Osteoblast (primary cell): ENCODE data around the gene NTNG1. TPM values are rescaled to one million over a fixed set of nuclear protein-coding genes. Genes with fewer than 3 reads are reported as not detected.
A peak's percentile ranks its signal among the peaks of the same experiment; 100 is the strongest.

Experiments
- DNase-seq: peaks from one replicate; pipeline ENCODE4 v3.0.0; 2011; ENCODE audit warnings: low spot score, mixed read lengths; ENCODE audit not compliant: insufficient read length; ENCODE audit errors: missing footprints
- H2AFZ ChIP-seq: 2 replicates; pipeline ENCODE4 v1.6.0; 2011; ENCODE audit warnings: mild to moderate bottlenecking, low read length
- H3K27ac ChIP-seq: 2 replicates; pipeline ENCODE4 v1.5.1; 2011; ENCODE audit warnings: mild to moderate bottlenecking, low read depth, low read length, moderate library complexity
- H3K27me3 ChIP-seq: 2 replicates; pipeline ENCODE4 v1.6.0; 2012; ENCODE audit warnings: mild to moderate bottlenecking, control low read depth, inconsistent platforms, low read length, moderate library complexity; ENCODE audit not compliant: insufficient read depth
- H3K36me3 ChIP-seq: 2 replicates; pipeline ENCODE4 v1.5.1; 2011; ENCODE audit warnings: mild to moderate bottlenecking, low read length, control low read depth, moderate library complexity; ENCODE audit not compliant: insufficient read depth
- H3K4me1 ChIP-seq: 2 replicates; pipeline ENCODE4 v1.5.1; 2011; ENCODE audit warnings: mild to moderate bottlenecking, low read length, control low read depth, moderate library complexity; ENCODE audit not compliant: insufficient read depth
- H3K4me2 ChIP-seq: 2 replicates; pipeline ENCODE4 v1.6.0; 2011; ENCODE audit warnings: mild to moderate bottlenecking, low read length; ENCODE audit not compliant: insufficient read depth
- H3K4me3 ChIP-seq: fragments of 200-600 bp; sonication (generic); 3 replicates; pipeline ENCODE4 v1.5.1; 2012; ENCODE audit warnings: mild to moderate bottlenecking, low read length, inconsistent platforms; ENCODE audit not compliant: insufficient read depth
- H3K79me2 ChIP-seq: 2 replicates; pipeline ENCODE4 v1.6.0; 2012; ENCODE audit warnings: mild to moderate bottlenecking, low read length, control low read depth, inconsistent platforms; ENCODE audit not compliant: insufficient read depth
- H3K9me3 ChIP-seq: 2 replicates; pipeline ENCODE4 v1.5.1; 2011; ENCODE audit warnings: low read depth, low read length, control low read depth
- H4K20me1 ChIP-seq: 2 replicates; pipeline ENCODE4 v1.6.0; 2012; ENCODE audit warnings: mild to moderate bottlenecking, low read length, control low read depth; ENCODE audit not compliant: insufficient read depth
- total RNA-seq: library from RNA; depleted of rRNA; stranded (reverse); fragments of >200 nt; gene quantifications from 2 replicates; pipeline ENCODE4 v1.2.3, GENCODE V29; 2012
- TF ChIP-seq, protein P1 (sequence below): IDR thresholded peaks from 2 replicates; pipeline ENCODE4 v1.5.1; 2011; ENCODE audit warnings: mild to moderate bottlenecking, low read depth, low read length, moderate library complexity; ENCODE audit errors: extremely low read depth

Gene NTNG1
- total RNA-seq, 1 donor: 3.6 TPM

DNA sequence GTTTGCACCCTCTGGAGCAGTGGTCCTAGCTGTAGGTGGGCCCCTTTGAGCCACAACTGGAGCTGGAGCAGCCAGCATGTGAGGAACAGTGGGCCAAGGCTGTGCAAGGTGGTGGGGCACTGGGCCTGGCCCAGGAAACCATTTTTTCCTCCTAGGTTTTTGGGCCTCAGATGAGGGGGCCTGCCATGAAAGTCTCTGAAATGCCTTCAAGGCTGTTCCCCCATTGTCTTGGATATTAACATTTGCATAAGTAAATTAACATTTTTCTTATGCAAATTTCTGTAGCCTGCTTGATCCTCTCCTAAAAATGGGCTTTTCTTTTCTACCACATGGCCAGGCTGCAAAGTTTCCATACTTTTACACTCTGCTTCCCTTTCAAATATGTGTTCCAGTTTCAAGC, 212.0 kb downstream of the NTNG1 start:
- Histone ChIP-seq H3K9me3 (no peaks in the 10 kb centered on the region), H3K79me2 (no peaks in the 10 kb centered on the region), H3K4me3 (no peak overlapping the region), H3K36me3 (no peaks in the 10 kb centered on the region), H3K27ac (no peak overlapping the region), H4K20me1 (no peaks in the 10 kb centered on the region), H3K27me3 (no peaks in the 10 kb centered on the region), H2AFZ (no peak overlapping the region), H3K4me1 (no peaks in the 10 kb centered on the region), H3K4me2 (no peak overlapping the region)
- no peak for DNase-seq
- TF ChIP-seq, protein P1, sequence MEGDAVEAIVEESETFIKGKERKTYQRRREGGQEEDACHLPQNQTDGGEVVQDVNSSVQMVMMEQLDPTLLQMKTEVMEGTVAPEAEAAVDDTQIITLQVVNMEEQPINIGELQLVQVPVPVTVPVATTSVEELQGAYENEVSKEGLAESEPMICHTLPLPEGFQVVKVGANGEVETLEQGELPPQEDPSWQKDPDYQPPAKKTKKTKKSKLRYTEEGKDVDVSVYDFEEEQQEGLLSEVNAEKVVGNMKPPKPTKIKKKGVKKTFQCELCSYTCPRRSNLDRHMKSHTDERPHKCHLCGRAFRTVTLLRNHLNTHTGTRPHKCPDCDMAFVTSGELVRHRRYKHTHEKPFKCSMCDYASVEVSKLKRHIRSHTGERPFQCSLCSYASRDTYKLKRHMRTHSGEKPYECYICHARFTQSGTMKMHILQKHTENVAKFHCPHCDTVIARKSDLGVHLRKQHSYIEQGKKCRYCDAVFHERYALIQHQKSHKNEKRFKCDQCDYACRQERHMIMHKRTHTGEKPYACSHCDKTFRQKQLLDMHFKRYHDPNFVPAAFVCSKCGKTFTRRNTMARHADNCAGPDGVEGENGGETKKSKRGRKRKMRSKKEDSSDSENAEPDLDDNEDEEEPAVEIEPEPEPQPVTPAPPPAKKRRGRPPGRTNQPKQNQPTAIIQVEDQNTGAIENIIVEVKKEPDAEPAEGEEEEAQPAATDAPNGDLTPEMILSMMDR: no peak

DNA sequence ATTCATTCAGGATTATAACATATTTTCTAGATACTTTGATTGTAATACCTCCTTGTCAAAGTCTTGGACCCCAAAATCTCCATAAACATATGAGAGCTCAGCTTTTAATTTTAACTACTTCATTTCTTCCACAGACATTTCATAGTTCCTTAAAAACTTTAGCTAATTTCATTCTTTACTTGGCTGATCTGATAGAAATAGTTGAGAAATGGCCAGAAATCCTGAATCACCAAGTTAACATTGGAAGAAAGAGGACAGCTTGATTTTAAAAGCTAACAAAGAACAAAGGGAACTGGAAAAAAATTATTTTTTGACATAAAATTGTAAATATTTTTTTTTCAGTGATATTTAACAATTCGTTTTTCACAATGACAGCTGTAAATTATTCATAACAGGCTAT, 216.5 kb downstream of the NTNG1 start:
- DNase-seq: no peak
- no peak overlapping the region for H3K27ac ChIP-seq
- no peak overlapping the region for H2AFZ ChIP-seq
- no peaks in the 10 kb centered on the region for H4K20me1 ChIP-seq
- no peaks in the 10 kb centered on the region for H3K4me1 ChIP-seq
- H3K36me3 ChIP-seq: no peaks in the 10 kb centered on the region
- H3K4me2 ChIP-seq: no peak overlapping the region
- H3K79me2 ChIP-seq: no peaks in the 10 kb centered on the region
- no peaks in the 10 kb centered on the region for H3K27me3 ChIP-seq
- no peaks in the 10 kb centered on the region for H3K9me3 ChIP-seq
- H3K4me3 ChIP-seq: no peak overlapping the region
- TF ChIP-seq, protein P1: no peak

DNA sequence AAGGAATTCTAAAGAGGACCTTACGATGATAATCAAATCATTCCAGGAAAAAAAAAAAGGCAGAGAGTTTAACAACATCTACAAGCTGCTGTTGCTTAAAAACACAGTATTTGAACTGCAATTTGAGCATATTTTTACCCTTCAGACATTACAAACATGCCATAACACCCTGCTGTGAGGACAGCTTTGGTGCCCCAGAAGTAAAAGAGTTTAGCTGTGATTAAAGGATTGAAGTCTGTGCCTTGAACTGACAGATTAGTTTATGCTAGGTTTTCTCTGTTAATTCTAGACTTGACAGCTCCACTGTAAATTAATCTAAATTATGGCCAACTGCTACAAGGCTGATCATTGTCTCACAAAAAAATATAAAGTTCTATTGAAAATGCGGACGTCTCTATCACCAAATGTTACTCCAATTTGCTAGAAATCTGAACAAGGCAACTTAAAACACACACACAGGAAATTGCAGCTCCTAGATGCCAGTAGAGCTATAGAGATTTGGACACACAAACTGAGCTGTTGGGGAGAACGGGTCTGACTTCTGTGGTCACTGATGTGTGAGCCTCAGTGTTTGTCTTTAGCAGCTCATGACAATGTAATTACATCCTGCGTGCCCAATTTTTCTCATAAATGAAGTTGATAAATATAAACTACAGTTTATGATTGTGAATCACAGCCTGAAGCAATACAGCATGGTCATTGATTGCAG, 217.9 kb downstream of the NTNG1 start:
- Histone ChIP-seq H3K27ac (no peak overlapping the region), H3K9me3 (no peaks in the 10 kb centered on the region), H3K4me2 (no peak overlapping the region), H3K4me1 (no peaks in the 10 kb centered on the region), H3K4me3 (no peak overlapping the region), H4K20me1 (no peaks in the 10 kb centered on the region), H2AFZ (no peak overlapping the region), H3K36me3 (no peaks in the 10 kb centered on the region), H3K79me2 (no peaks in the 10 kb centered on the region), H3K27me3 (no peaks in the 10 kb centered on the region)
- no peak for DNase-seq
- TF ChIP-seq, protein P1: no peak

DNA sequence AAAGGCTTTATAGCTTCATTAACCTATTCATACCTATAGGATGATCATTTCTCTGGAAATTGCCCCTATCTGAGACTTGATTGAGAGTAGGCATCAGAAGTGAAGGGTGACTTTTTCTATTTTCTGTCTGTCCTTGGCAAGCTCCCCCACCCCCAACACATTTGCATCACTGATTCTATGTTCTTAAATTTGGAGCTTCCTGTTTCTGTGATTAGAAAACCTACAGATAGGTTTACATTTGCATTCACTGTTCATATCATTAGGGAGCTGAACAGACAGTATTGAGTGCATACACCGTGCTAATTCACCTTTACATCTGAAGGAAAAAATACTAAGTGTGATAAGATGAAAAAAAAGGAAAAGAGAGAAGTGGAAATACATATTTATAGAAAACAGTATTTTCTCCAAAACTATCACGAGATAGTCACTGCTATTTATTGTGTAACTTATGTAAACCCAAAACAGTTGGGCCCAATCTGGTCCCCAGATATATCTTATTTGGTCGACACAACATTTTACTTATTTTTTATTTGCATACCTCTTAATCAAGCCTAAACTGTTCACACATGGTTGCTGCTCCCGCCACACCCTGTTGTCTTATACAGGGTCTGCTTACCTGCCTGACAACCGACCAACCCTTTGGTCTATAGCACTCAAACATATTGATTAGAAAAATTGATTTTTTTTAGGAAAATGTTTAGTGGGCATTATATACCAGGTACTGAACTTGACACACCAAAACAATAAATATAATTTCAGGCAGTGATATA, 218.8 kb downstream of the NTNG1 start:
- Histone ChIP-seq H3K4me2 (no peak overlapping the region), H3K4me1 (no peaks in the 10 kb centered on the region), H2AFZ (no peak overlapping the region), H3K36me3 (no peaks in the 10 kb centered on the region), H3K79me2 (no peaks in the 10 kb centered on the region), H3K9me3 (no peaks in the 10 kb centered on the region), H3K4me3 (no peak overlapping the region), H3K27ac (no peak overlapping the region), H3K27me3 (no peaks in the 10 kb centered on the region), H4K20me1 (no peaks in the 10 kb centered on the region)
- DNase-seq: peak; percentile 2
- TF ChIP-seq, protein P1: no peak
